Brain microvascular endothelial cell (primary cell): ENCODE results near the gene CDH26.
A peak's percentile ranks its signal among the peaks of the same experiment; 100 is the strongest.

Source experiments
- DNase-seq: peaks from one replicate; pipeline ENCODE4 v3.0.0-alpha.2; 2020
- H3K27ac ChIP-seq: fragments of 250-450 bp; sonication (Bioruptor Pico); 2 replicates; pipeline ENCODE4 v1.5.1; 2020; ENCODE audit warnings: mild to moderate bottlenecking, moderate library complexity
- H3K27me3 ChIP-seq: fragments of 250-450 bp; sonication (Bioruptor Pico); replicated peaks from 2 replicates; pipeline ENCODE4 v1.5.1; 2020; ENCODE audit warnings: mild to moderate bottlenecking
- H3K36me3 ChIP-seq: fragments of 250-450 bp; sonication (Bioruptor Pico); replicated peaks from 2 replicates; pipeline ENCODE4 v1.5.1; 2020; ENCODE audit warnings: mild to moderate bottlenecking
- H3K4me3 ChIP-seq: 2 replicates; pipeline ENCODE4 v1.5.1; 2011; ENCODE audit warnings: low read depth, mild to moderate bottlenecking, control low read depth, low read length, moderate library complexity
- in situ Hi-C: cut with HindIII; loops from 2 replicates; pipeline ENCODE4 v1.10.0; 2017; ENCODE audit warnings: low sequenced_read_pairs, low pct_ligation_motif_present
- TF ChIP-seq, protein P1 (sequence below): IDR thresholded peaks from 2 replicates; pipeline ENCODE4 v1.5.1; 2011; ENCODE audit warnings: low read depth, mild to moderate bottlenecking, moderate library complexity, low read length, control low read depth, inconsistent platforms; ENCODE audit errors: missing control alignments

CDH26 gene

DNA sequence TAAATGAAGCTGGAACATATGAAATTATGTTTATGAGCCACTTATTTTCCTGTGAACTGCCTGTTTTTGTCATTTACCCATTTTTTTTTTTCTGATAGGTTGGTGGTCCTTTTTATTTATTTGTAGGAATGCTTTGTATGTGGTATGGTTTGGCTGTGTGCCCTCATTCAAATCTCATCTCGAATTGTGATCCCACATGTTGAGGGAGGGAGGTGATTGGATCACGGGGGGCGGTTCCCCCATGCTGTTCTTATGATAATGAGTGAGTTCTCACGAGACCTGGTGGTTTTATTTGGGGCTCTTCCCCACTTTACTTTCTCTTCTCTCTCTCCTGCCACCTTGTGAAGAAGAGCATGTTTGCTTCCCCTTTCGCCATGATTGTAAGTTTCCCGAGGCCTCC, 77.3 kb downstream of the CDH26 start:
- Histone ChIP-seq H3K27me3 (no peaks in the 10 kb centered on the region), H3K36me3 (no peaks in the 10 kb centered on the region), H3K4me3 (no peak overlapping the region), H3K27ac (no peak overlapping the region)
- TF ChIP-seq, protein P1, sequence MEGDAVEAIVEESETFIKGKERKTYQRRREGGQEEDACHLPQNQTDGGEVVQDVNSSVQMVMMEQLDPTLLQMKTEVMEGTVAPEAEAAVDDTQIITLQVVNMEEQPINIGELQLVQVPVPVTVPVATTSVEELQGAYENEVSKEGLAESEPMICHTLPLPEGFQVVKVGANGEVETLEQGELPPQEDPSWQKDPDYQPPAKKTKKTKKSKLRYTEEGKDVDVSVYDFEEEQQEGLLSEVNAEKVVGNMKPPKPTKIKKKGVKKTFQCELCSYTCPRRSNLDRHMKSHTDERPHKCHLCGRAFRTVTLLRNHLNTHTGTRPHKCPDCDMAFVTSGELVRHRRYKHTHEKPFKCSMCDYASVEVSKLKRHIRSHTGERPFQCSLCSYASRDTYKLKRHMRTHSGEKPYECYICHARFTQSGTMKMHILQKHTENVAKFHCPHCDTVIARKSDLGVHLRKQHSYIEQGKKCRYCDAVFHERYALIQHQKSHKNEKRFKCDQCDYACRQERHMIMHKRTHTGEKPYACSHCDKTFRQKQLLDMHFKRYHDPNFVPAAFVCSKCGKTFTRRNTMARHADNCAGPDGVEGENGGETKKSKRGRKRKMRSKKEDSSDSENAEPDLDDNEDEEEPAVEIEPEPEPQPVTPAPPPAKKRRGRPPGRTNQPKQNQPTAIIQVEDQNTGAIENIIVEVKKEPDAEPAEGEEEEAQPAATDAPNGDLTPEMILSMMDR: no peak
- DNase-seq: no peak
- in situ Hi-C loops: no loop called here

DNA sequence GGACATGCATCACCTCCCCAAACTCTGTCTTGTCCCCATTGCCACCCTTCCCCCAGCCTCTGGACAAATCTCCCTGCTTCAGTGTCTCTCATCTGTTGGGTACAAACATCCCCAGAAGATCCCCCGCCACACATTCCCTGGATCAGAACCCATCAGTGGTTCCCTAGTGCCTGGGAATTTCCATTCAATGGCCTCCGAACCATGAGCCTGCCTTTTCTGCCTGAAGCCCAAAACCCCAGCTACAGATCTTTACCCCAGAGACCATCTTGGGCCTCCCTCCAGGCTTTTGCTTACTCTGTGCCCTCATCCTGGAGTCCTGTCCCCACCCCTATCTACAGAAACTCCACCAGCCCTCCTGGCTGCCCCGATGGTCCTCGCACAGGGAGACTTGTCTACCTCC, 78.1 kb downstream of the CDH26 start:
- DNase-seq: no peak
- H3K4me3 ChIP-seq: no peak overlapping the region
- no peak overlapping the region for H3K27ac ChIP-seq
- H3K27me3 ChIP-seq: no peaks in the 10 kb centered on the region
- in situ Hi-C loops: no loop called here
- H3K36me3 ChIP-seq: no peaks in the 10 kb centered on the region
- TF ChIP-seq, protein P1: no peak

DNA sequence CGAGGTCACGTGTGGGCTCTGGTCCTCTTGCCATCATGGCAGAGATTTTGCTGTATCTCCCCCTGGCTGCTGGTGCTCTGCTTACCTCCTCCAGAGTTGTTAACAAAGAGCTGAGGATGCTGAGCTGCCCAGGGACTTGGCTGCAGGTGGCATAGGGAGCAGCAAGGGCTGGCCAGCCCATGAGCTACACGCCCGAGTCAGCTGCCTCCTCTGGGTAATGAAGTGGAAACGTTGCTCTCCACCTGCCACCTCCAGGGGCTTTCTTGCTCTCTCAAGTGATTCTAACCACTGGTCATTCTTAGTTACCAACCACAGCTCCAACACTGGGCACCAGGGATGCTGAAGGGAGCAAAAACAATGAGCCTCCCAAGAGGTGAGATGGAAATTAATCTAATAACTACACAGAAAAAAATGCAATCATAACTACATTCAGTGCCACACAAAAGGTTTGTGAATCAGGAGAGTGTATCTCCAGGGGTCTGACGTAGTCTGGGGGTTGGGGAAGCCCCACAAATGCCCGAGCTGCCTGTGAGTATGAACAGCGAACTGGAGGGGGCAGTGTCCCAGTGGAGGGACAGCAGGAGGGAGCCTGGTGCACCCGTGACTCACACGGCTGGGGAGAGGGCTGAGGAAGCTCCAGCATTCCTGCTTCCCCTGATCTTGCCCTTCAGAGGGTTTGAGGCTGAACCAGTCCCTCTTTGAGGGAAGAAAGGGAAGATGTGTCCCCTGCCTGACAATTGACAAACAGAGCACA, 78.7 kb downstream of the CDH26 start:
- TF ChIP-seq, protein P1: peak; percentile 60
- DNase-seq: peak; percentile 72
- Histone ChIP-seq H3K27me3 (no peaks in the 10 kb centered on the region), H3K27ac (no peak overlapping the region), H3K36me3 (no peaks in the 10 kb centered on the region), H3K4me3 (no peak overlapping the region)
- in situ Hi-C loops: no loop called here

DNA sequence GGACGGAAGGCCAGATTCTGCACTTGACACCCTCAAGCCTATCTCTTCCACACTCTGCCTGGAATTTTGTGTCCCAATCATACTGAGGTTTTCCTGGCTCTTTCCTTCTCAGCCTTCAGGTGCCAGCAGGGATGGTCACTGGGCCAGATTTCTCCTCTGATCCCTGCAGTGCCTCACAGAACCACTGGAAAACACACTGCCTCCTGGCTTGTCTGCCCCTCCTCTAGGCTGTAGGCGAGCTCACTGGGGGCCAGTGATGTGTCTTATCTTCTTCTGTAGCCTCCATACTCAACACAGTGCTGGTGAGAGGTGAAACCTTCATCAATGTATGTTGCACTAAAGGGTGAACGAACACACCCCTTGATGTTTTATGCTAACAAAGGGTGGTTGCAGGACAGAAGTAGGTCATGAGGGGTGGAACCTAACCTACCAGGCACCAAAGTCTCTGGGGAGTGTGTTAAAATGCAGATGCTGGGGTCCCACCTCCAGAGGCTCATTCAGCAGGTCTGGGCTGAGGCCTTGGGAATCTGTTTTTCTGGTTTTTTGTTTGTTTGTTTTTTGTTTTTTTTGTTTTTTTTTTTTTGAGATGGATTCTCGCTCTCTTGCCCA, 80.3 kb downstream of the CDH26 start:
- no peak overlapping the region for H3K27ac ChIP-seq
- no peak for DNase-seq
- TF ChIP-seq, protein P1: no peak
- no peaks in the 10 kb centered on the region for H3K36me3 ChIP-seq
- no peaks in the 10 kb centered on the region for H3K27me3 ChIP-seq
- H3K4me3 ChIP-seq: no peak overlapping the region
- in situ Hi-C loops: no loop called here

DNA sequence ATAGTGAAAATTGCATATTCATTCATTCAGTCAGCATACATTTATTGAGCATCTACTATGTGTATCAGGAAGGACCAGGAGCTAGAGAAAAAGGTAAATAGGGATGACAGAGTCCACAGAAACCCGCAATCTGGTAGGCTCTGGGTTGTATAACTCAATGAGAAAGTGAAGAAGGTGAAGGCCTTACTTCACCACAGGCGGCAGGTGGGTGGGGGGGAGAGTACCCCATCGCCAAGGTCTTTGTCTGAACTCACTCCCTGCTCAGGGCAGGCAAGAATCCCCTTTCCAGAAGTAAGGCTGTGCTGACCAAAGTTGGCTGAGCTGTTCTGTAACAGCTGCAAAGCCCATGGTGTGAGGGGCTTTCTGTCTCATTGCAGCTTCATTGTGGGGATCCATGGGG, 81.3 kb downstream of the CDH26 start:
- TF ChIP-seq, protein P1: no peak
- in situ Hi-C loops: no loop called here
- Histone ChIP-seq H3K36me3 (no peaks in the 10 kb centered on the region), H3K27me3 (no peaks in the 10 kb centered on the region), H3K4me3 (no peak overlapping the region), H3K27ac (no peak overlapping the region)
- no peak for DNase-seq
